HT-29 (cell line): ENCODE data around the gene MRRF. TPM values are rescaled to one million over a fixed set of nuclear protein-coding genes. Genes with fewer than 3 reads are reported as not detected.

ENCODE experiments used
- DNase-seq: peaks from one replicate; pipeline ENCODE4 v3.0.0-alpha.2; 2015; ENCODE audit warnings: low spot score
- total RNA-seq: library from RNA; depleted of rRNA; stranded (reverse); fragments of >200 nt; shearing (Covaris generic); gene quantifications from 2 replicates; pipeline ENCODE4 v1.2.3, GENCODE V29; 2014

The MRRF gene
- total RNA-seq, 1 experiment from 2014 or later: 52.4 TPM

- DNase-seq: no peak
Measured at GRCh38 chr9:122228191-122228567, 36.5 kb upstream of the MRRF start.

DNA sequence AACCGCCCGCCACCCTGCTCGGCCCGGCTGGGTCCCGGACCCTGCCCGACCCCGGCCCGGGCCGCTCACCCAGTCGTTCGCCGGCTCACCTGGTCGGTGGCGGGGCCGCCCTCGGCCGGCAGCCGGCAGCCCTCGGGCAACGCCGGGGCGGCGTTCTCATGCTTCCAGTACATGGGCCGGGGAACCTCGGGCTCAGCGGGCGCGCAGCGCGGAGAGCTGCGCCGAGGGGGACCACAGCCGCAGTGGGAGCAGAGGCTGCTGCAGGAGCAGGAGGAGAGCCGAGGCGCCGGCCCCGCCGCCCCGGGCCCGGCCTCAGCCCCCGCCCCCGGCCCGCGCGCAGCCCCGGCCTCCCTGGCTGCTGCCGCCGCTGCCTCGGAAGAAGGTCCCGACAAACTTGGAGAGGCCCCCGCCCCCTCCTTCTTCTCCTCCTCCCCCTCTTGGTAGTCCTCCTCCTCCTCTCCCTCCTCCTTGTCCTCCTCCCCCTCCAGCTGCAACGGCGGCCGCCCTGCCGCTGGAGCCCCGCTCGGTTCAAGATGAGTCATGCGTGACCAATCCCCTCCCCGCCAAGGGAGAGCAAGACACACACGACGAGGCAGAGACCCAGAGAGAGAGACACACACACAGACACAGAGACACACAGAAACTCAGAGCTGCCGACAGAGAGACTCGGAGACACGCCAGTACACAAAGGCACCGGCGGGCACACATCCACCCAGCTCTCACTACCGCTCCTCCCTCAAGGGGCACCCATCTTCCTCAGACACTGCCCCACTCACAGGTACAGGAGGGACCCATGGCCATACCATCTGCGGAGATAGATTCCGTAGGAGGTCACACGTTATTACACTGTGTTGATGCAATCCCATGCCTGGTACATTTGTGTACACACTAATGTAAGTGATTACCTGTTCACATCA lies 35.9 kb upstream of the MRRF start, which contains the start of gene LHX6:
TSS of gene LHX6 (minus strand) at position 390 of the 917 bp plus-strand sequence. CDS start at position 173, 217 bp downstream.
- DNase-seq: no peak

- no peak for DNase-seq
Measured at GRCh38 chr9:122229485-122229837, 35.2 kb upstream of the MRRF start.

- no peak for DNase-seq
Measured at GRCh38 chr9:122232796-122233306, 31.8 kb upstream of the MRRF start.

DNA sequence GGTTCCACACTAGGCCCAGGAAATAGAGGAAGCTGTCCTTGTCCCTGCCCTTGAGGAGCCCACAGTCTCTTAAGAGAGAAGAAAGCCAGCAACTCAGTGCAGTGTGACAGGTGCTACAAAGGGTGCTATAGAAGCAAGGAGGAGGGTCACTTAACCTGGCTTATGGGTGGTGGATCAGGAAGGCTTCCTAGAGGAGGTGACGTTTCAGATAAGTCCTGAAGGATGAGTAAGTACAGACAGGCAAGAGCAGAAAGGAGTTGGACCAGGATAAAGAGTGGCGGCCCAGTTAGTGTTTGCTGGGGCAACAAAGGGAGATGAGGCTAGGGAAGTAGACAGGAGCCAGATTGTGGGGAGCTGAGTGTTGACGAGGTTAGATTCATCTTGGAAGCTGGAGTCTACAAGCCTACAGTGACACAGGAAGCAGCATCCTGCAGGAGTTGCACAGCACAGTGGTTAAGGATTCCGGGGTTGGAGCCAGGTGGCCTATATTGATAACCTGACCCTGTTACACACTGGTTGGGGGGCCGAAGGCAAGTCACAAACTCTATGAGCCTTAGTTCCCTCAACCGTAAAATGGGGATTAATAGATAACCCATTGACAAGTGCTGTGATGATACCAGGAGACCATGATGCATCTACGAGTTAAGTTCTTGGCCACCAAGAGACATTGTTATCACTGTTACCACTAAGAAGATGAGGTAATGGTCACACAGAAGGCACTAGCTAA lies 30.5 kb upstream of the MRRF start:
- DNase-seq: no peak

DNA sequence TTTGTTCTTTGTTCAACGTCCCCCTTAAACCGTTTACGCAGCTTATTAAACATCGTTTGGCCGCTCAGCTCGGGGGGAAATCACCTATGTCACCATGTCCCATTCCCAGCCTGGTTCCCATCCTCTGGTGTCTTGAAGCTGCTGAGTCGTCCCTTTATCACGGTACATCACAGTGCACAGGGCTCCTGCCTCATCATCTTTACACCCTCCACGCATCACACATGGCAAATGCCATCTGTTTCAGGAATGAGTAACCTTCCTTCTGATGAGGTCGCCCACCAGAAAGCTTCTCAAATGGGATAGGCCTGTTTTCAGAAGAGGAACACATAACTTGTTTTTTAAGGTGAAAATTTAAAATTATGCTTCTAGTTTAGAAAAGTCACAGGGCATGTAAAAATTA lies 28.0 kb upstream of the MRRF start:
- DNase-seq: no peak

DNA sequence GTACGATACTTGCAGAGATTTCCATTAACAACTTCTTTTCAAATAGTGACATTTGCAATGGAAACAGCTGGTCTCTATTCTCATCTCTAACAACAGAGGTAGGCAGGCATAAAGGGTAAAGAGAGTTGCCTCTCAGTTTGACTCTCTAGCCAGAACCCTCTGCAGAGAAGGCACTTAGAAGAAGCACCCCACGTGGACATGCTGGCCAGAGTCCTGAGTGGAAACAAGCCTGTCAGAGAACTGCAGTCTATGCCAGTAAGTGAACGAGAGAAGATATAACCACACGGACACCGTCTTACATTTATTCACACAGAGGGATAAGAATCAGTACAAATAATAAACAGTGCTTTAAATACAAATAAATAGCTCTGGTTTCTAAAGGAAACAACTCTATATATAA lies 25.0 kb upstream of the MRRF start:
- no peak for DNase-seq

- no peak for DNase-seq
Measured at GRCh38 chr9:122244349-122244748, 20.3 kb upstream of the MRRF start.

GRCh38 chr9:122246666-122247065 lies 18.0 kb upstream of the MRRF start:
- no peak for DNase-seq

GRCh38 chr9:122248448-122248865 lies 16.2 kb upstream of the MRRF start:
- DNase-seq: no peak

DNA sequence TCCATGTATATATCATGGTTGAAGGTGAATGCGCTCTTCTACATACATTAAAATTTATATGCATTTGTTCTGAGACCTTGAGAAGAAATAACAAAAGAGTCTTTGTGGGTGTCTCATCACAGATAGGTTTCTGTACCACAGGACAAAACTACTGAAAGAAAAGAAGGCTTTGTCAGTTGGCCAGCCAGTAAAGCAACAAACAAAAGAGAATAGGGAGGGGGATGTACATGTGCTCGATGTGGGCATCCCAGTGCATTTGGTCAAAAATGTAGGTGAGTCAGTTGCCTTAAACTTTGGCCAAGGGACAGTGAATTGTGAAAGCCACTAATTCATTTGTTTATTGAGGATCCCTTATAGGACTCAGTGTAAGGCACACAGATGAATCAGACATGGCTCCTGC lies 13.3 kb upstream of the MRRF start:
- no peak for DNase-seq

- no peak for DNase-seq
Measured at GRCh38 chr9:122252796-122253195, 11.9 kb upstream of the MRRF start.

- no peak for DNase-seq
Measured at GRCh38 chr9:122254761-122255160, 9.9 kb upstream of the MRRF start.

DNA sequence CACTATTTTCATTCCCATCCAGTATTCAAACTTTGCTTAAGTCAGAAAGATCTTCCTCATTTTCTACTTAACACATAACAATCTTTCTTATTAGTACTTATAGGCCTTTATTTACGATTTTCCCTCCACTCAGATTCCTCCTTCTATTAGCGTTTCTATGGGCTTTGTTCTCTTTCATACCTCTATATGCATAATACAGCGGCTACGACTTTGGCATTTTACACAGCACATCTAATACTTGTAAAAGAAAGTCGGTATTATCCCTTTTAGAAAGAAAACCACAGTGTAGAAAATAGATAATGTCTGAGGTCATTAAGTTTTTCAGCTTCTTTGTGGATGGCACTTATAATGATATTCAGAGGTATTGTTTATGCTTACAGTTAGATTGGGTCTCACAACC lies 8.5 kb upstream of the MRRF start:
- no peak for DNase-seq

DNA sequence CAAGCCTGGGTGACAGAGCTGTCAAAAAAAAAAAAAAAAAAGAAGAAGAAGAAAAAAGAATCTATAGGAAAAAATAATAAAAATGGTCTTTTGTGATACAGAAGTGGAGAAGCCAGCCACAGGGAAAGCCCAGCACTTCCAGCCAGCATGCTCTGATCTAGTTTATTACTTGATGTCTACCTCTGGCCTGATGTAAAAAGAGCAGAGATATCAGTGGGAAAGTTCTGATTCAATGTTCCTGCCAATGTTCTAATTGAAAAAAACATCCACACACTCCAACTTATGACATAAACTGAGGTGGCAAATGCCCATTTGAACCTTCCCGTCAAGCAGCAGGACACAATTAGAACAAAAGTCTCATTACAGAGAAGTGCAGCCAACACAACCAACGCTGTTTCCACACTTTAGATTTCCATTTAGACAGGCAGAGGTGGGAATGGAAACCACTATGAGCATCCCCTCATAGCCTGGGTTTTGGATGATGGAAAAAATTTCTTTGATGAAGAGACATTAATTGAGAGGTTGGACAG lies 5.7 kb upstream of the MRRF start:
- DNase-seq: no peak

GRCh38 chr9:122261469-122261881 lies 3.2 kb upstream of the MRRF start:
- DNase-seq: no peak

DNA sequence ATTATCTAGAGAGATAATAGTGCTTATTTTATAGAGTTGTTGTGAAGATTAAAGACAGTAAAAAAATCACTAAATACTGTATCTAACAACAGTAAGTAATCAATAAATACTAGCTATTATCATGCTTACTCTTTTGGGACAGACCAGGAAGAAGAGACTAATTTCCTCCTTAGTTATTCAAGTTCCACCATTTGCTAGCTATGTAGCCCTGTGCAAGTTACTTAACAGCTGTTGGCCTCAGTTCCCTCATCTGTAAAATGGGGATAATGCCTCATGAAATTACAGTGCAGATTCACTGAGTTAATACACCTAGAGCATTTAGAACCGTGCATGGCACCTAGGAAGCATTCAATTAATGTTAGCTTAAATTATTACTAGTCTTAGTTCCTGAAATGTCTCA lies 2.6 kb upstream of the MRRF start:
- no peak for DNase-seq

- DNase-seq: no peak
Measured at GRCh38 chr9:122263699-122264349, 858 bp upstream of the MRRF start.

- peak; percentile 71 for DNase-seq
Measured at GRCh38 chr9:122265149-122265915, 650 bp downstream of the MRRF start.

GRCh38 chr9:122268041-122268814 lies 3.5 kb downstream of the MRRF start:
- no peak for DNase-seq
